OCI-LY1 (cell line): Measurements from ENCODE around the gene NAGLU.
"Not testable (repeated sequence)": the region's sequence is repeated elsewhere in the genome, so short reads cannot be mapped to it uniquely, and the experiment has no call there.

Experiments
- EZH2 ChIP-seq: fragments of 200-600 bp; sonication (generic), shearing (Covaris generic); IDR thresholded peaks from 2 replicates; pipeline ENCODE4 v1.8.0; 2017; ENCODE audit warnings: borderline replicate concordance, mixed run types, mild to moderate bottlenecking, antibody characterized with exemption, low read length, moderate library complexity, mixed read lengths
- TF ChIP-seq, protein P1 (sequence below): fragments of 200-600 bp; sonication (generic), shearing (Covaris generic); IDR thresholded peaks from 2 replicates; pipeline ENCODE4 v1.5.1; 2017; ENCODE audit warnings: mild to moderate bottlenecking, antibody characterized with exemption, low read length, moderate library complexity, mixed read lengths

GRCh38 chr17:42555961-42556617 lies 20.0 kb downstream of the NAGLU start:
- TF ChIP-seq, protein P1, sequence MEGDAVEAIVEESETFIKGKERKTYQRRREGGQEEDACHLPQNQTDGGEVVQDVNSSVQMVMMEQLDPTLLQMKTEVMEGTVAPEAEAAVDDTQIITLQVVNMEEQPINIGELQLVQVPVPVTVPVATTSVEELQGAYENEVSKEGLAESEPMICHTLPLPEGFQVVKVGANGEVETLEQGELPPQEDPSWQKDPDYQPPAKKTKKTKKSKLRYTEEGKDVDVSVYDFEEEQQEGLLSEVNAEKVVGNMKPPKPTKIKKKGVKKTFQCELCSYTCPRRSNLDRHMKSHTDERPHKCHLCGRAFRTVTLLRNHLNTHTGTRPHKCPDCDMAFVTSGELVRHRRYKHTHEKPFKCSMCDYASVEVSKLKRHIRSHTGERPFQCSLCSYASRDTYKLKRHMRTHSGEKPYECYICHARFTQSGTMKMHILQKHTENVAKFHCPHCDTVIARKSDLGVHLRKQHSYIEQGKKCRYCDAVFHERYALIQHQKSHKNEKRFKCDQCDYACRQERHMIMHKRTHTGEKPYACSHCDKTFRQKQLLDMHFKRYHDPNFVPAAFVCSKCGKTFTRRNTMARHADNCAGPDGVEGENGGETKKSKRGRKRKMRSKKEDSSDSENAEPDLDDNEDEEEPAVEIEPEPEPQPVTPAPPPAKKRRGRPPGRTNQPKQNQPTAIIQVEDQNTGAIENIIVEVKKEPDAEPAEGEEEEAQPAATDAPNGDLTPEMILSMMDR, result peak; percentile 16; the same call in 1 of the 2 replicates
- TF ChIP-seq EZH2, result not testable (repeated sequence)
